HG02642 (cell line): ENCODE measurements around the gene STIMATE.
A peak's percentile ranks its signal among the peaks of the same experiment; 100 is the strongest.

ENCODE experiments used
- ATAC-seq: cut with Tn5 transposase; IDR thresholded peaks from one replicate; pipeline ENCODE4 v1.9.1; 2021; ENCODE audit warnings: mild to moderate bottlenecking; ENCODE audit not compliant: unreplicated experiment, poor library complexity

STIMATE gene

DNA sequence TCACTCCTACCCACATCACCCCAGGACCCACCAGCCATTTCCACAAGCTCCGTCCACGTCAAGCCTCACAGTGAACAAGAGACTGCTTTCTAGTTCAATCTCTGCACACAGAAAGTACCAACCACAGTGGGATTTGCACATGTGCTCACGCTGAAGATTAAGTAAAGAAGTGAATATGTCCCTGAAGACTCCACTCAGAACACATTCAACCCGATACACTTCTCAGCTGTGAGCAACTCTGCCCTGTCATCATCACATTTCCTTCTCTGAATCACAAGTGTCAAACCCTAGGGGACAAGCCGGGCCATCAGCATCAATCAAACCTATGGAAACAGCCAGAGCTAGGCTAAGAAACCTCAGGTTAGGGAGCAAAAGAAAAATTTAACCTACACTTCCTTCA lies 1.9 kb downstream of the STIMATE start:
- ATAC-seq: no peak

- no peak for ATAC-seq
Observed at GRCh38 chr3:52894756-52895155, 2.6 kb downstream of the STIMATE start.

GRCh38 chr3:52893723-52894122 lies 3.6 kb downstream of the STIMATE start:
- no peak for ATAC-seq

GRCh38 chr3:52892625-52893311 lies 4.6 kb downstream of the STIMATE start:
- no peak for ATAC-seq

DNA sequence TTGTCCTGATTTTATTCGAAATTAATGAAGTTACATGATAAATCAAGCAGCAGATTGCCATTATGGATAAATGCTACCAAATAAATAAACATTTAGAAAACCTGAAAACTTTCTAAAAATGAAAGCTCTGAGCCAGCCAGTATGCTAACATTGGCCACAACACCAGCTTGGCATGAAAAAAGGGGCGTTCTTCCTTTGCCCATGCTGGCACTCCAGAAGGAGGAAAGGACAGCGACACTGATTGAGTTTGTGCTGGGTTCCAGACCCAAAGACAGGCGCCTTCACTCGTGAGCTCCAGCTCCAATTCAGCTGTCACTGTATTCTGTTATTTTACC lies 5.1 kb downstream of the STIMATE start:
- ATAC-seq: no peak

GRCh38 chr3:52891615-52892081 lies 5.7 kb downstream of the STIMATE start:
- ATAC-seq: no peak

DNA sequence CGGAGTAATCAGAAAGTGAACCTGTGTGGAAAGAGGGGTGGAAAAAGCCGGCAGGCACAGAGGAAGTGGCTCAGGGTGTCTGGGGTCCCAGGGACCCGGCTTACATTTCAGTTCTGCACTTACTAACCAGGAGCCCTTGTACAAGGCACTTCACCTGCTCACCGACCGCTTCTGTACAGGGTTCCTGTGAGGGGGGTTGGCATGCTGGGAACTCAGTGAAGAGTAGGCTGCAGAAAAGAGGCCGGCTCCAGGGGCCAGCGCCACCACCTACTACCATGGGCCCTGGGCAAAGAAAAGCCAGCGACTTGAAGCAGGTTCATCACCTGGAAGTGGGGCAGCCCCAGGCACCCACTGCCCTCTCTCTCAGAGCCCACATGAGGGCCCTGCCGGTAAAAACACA lies 6.2 kb downstream of the STIMATE start:
- ATAC-seq: no peak

- no peak for ATAC-seq
Observed at GRCh38 chr3:52890735-52891134, 6.6 kb downstream of the STIMATE start.

DNA sequence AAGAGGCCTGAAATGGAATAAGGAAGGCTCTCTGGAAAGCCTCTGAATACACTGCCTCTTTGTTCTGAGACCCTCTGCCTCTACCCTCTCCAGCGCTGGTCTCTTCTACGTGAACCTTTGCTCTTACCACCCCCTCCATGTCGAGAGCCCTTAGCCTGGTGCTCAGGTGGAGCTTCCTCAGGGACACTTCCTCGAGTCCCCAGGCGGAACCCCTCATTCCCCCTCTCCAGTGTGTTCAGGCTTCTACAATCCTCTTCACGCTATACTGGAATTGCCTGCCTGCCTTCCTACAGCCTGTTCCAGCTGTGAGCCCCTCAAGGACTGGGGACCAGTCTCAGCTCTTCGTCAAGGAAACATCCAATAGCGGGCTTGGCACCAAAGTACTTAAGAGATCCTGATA lies 7.4 kb downstream of the STIMATE start:
- no peak for ATAC-seq

DNA sequence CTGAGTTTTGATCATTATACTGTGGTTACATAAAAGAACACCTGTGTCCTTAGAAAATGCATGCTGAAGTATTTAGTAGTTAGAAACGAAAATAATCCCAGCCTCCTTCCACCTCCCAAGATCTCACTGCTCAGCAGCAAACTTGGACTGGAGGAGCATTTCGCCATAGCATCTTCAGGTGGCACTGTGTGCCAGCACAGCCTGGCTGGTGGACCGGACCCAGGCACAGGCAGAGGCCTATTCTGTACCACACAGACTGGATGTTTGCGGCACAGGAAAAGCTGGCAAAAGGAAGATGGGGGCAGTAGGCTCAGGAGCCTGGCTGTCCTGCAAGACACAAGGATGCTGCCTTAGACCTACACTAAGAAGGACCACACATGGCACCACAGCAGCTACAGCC lies 10.2 kb downstream of the STIMATE start:
- no peak for ATAC-seq

DNA sequence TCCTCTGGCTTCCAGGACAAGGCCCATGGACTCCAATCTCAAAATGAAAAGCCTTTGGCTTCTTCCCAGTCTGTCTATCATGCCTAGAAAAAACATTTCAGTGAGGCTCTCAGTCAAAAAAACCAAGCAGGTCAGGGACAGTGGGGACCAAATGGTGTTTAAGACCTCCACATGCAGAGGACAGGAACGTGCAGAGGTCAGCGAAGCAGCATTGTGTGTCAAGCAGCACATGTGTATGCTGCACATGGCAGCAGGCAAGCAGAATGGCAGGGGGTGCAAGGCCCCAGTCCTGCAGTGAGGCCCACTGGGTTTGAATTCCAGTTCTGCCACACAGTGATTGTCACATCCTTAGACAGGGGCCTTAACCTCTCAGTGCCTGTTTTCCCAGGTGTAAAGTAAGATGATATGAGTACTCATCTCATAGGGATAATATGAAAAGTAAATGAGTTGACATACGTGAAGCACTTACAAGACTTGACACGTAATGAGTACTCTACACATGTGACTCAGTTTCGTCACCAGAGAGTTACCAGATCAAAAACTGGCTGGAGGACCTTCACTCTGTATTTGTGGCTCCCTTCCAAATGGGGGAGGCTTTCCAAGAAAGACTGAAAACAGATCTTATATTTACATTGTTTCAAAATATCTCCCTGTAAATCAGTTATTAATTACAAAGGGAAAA lies 11.2 kb downstream of the STIMATE start:
- no peak for ATAC-seq

- no peak for ATAC-seq
Observed at GRCh38 chr3:52882377-52882776, 15.0 kb downstream of the STIMATE start.

DNA sequence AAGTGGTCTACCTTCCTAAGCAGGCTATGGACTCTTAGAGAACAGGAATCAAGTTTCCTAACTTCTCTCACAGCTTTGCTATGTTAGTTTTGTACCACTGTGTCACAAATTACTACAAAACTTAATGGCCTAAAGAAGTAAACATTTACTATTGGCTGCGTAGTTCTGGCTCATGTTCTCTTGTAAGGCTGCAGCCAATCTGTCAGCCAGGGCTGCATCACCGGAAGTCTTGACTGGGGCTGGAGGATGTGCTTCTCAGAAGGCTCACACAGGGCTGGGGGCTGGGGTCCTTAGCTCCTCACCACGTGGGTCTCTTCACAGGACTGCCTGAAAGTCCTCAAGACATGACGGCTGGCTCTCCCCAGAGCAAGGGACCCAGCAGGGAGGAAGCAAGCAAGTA lies 15.5 kb downstream of the STIMATE start:
- ATAC-seq: no peak

DNA sequence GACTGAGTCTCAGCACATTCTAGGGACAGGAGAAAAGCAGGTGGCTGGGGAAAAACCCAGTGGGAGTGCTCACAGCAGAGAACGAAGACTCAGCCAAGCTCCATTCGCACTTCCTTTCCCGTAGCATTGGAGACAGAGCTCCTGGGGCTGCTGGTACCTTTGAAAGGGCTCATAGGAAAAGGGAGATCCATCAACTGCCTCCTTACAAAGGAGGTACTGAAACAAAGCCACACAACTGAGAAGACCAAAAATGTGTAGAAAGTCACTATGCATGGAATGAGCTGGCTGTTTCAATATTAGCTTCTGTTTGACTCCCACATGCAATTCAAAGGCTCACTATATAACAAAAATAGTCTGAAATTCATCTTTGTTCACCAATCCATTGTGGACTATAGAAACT lies 16.9 kb downstream of the STIMATE start:
- ATAC-seq: peak; percentile 65

GRCh38 chr3:52880047-52880446 lies 17.3 kb downstream of the STIMATE start:
- ATAC-seq: peak; percentile 7

- ATAC-seq: no peak
Observed at GRCh38 chr3:52879581-52879980, 17.8 kb downstream of the STIMATE start.

GRCh38 chr3:52879090-52879489 lies 18.3 kb downstream of the STIMATE start:
- ATAC-seq: no peak

- no peak for ATAC-seq
Observed at GRCh38 chr3:52877085-52877484, 20.3 kb downstream of the STIMATE start.

DNA sequence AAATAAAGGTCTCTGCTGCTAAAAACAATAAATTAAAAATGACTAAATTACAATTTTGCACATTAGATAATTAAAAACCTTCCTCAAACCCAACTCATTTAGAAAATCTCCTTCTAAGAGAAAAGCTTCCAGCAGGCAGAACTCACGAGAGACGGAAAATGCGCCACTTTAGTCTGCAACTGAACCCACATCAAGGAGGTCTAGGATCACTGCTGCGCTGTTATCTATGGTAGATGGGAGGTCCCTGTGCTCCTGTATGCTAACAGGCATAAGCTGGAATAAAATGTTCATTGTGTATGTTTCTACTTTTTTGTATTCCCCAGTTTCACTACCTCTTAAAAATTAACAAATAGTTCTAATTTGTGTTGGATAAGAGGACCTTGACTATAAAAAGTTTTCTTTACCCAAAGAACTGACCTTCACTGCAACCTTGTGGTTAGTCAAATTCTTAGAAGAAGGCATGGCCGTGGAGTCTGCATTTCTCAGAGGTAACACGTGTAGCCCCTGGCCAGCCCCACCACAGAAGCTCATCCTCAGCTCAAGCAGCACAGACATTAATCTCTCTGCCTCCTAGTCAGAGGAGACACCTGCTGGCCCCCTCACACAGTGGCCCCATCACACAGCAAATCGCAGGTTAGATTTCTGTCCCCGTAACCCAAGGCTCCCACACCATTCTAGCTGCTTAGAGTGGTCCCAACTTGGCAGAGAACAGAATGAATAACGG lies 22.3 kb downstream of the STIMATE start:
- ATAC-seq: no peak

- ATAC-seq: no peak
Observed at GRCh38 chr3:52874160-52874701, 23.1 kb downstream of the STIMATE start.

- no peak for ATAC-seq
Observed at GRCh38 chr3:52873433-52874159, 23.8 kb downstream of the STIMATE start.
